GM12873 (cell line): Measurements from ENCODE around the gene PON1.

Source experiments
- TF ChIP-seq, protein P1 (sequence below): IDR thresholded peaks from 2 replicates; pipeline ENCODE4 v1.5.1; 2012; ENCODE audit warnings: low read depth, mild to moderate bottlenecking, moderate library complexity, low read length, control low read depth; ENCODE audit not compliant: insufficient read depth; ENCODE audit errors: missing control alignments

The PON1 gene

GRCh38 chr7:95342029-95342428, 17.7 kb upstream of the PON1 start:
- TF ChIP-seq, protein P1, sequence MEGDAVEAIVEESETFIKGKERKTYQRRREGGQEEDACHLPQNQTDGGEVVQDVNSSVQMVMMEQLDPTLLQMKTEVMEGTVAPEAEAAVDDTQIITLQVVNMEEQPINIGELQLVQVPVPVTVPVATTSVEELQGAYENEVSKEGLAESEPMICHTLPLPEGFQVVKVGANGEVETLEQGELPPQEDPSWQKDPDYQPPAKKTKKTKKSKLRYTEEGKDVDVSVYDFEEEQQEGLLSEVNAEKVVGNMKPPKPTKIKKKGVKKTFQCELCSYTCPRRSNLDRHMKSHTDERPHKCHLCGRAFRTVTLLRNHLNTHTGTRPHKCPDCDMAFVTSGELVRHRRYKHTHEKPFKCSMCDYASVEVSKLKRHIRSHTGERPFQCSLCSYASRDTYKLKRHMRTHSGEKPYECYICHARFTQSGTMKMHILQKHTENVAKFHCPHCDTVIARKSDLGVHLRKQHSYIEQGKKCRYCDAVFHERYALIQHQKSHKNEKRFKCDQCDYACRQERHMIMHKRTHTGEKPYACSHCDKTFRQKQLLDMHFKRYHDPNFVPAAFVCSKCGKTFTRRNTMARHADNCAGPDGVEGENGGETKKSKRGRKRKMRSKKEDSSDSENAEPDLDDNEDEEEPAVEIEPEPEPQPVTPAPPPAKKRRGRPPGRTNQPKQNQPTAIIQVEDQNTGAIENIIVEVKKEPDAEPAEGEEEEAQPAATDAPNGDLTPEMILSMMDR, result no peak

DNA sequence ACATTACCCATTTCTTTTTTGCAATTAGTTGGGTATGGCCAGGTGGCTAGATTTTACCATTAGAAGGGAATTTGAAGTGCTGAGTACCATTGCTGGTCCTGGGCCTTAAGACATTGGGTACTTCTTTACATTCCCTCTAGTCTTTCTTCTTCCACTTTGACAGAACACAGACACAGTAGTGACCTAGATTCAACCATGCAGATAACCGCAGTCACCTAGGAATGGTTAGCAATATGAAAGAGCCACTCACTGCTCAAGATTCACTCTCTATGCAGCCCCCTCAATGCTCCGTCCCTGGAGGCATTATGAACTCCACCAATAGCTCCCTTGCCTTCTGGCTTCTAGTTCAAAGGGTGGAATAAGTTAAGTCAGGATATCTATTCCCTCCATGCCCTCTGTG, 16.2 kb upstream of the PON1 start:
- TF ChIP-seq, protein P1, result no peak

DNA sequence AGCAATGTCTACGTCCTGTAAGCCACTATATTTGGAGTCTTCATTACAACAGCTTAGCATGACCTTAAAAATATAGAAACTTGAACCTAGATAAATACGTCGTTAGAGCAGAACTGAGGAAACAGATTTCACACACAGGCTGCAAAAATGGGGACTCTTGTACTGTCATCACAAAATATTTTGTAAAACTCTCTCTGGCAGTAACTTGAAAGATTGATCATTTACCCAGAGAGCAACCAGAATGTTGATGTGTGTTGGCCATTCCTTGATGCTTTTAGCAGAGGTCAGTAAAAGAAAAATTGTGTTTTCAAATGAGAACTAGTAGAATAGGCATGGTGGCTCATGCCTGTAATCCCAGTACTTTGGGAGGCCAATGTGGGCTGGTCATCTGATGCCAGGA, 14.5 kb upstream of the PON1 start:
- TF ChIP-seq, protein P1, result no peak

DNA sequence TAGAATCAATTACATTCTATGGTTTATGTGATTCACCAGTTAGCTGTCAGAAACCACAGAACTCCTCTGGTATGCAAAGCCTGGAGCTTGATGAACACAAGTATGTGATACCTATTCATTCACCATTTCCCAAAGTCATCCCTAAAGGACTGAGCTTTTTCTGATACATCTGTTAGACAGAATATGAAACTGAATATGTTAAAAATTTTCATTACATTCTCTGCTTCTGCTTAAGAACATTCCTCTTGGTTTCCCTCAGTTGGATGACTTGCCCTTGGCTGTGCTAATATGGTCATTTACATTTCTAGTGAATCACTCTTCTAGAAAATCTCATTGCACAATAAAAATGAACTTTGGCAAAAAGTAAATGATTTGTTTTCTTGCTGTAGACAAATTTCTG, 10.8 kb upstream of the PON1 start:
- TF ChIP-seq, protein P1, result no peak

DNA sequence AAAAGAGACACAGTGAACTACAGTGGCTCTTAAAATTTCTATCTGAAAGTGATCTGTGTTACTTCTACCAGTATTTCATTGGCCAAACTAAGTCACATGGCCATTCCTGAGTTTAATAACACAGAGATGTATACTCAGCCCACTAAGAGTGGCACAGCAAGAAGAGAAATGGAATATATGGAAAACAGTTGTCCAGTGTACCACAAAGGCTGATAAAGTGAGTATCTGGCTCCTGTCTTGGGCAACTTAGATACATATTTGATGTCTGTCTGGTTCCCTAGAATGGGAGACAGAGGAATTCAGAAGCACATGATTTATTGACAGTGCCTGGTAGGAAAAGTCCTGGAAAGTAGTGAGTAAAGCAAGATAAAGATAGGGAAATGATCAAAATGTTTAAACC, 10.1 kb upstream of the PON1 start:
- TF ChIP-seq, protein P1, result no peak

GRCh38 chr7:95330961-95331337, 6.6 kb upstream of the PON1 start:
- TF ChIP-seq, protein P1, result no peak

DNA sequence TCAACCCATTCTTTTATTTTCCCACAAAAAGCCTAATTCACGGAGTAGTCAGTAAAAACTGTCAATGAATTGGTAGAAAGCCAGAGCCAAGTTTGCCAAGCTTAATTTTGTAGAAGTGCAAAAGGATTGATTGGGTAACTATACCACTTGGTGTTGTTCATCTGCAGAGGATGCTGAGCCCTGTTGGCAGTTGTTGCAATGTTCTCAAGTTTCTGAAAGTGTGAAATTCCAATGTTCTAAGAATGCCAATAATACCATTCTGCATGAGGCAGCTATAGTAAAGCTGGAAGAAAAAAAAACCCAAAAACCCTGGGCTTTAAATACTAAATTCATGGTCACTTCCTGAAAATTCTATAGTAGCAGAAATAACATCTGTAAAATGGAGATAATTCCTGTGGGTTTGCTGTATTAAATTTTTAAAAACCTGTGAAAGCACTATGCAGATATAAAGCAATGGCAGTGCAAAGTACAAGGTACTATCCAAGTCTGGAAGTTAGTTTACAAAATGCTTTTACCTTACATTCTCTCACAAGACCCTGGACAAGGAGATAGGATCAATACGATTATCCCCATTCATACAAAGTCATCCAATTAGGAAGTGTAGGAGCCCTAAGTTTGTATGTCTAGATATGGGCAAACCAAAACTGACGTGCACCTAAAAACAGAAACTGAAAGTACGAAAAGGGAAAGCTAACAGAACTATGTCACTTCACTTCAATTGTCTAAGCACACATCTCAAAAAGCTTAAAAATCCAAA, 6.0 kb upstream of the PON1 start:
- TF ChIP-seq, protein P1, result no peak

DNA sequence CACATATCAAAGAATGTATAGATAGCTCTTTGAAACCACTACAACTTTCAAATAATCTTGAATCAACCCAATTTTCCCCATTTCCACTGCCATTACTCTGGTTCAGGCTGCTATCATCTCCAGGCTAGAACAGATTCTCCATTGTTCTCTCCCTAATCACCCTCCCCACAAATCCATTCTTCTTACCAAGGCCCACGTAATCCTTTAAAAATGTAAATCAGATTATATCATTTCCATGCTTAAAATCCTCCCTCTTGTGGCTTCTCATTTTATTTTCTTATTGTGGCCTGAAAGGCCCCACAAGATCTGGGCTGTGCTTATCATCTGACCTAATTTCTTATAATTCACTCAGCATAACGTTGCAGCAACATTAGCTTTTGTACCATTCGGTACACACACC, 3.0 kb upstream of the PON1 start:
- TF ChIP-seq, protein P1, result no peak
